Urinary bladder (tissue), 4 donors: Measurements from ENCODE around the gene SLC66A3. TPM values are rescaled to one million over a fixed set of nuclear protein-coding genes. Genes with fewer than 3 reads are reported as not detected.

Experiments used
- DNase-seq: peaks from one replicate; pipeline ENCODE4 v3.0.0-alpha.2; 2015; ENCODE audit errors: extremely low spot score
- H3K27ac ChIP-seq: one replicate; pipeline ENCODE4 v1.5.1; 2013; ENCODE audit warnings: low read depth, mild to moderate bottlenecking, moderate library complexity
- H3K36me3 ChIP-seq: one replicate; pipeline ENCODE4 v1.6.1; 2013; ENCODE audit warnings: mild to moderate bottlenecking, moderate library complexity; ENCODE audit not compliant: insufficient read depth
- H3K4me1 ChIP-seq: one replicate; pipeline ENCODE4 v1.6.1; 2013; ENCODE audit warnings: mild to moderate bottlenecking, moderate library complexity; ENCODE audit not compliant: insufficient read depth
- H3K4me3 ChIP-seq: one replicate; pipeline ENCODE4 v1.5.1; 2013; ENCODE audit warnings: low read depth, low read length
- WGBS: extraction: QIAGEN DNeasy Blood & Tissue Kit; methylation state at CpG from one replicate; pipeline ENCODE4 v1.1.7; 2013; 5-methylcytosine and 5-hydroxymethylcytosine counted together
- polyA plus RNA-seq: library from polyadenylated mRNA; stranded (reverse); fragments of 200-250 nt; gene quantifications from one replicate; pipeline ENCODE4 v1.2.3, GENCODE V29; 2013
- total RNA-seq: library from RNA; depleted of rRNA; stranded (reverse); fragments of >200 nt; gene quantifications from one replicate; pipeline ENCODE4 v1.2.3, GENCODE V29; 2014
- donor health status: healthy with polysubstance abuse.
- donor health status: healthy.

SLC66A3 gene
- total and polyA plus RNA-seq, 2 donors = 39.4 to 44.1 TPM

DNA sequence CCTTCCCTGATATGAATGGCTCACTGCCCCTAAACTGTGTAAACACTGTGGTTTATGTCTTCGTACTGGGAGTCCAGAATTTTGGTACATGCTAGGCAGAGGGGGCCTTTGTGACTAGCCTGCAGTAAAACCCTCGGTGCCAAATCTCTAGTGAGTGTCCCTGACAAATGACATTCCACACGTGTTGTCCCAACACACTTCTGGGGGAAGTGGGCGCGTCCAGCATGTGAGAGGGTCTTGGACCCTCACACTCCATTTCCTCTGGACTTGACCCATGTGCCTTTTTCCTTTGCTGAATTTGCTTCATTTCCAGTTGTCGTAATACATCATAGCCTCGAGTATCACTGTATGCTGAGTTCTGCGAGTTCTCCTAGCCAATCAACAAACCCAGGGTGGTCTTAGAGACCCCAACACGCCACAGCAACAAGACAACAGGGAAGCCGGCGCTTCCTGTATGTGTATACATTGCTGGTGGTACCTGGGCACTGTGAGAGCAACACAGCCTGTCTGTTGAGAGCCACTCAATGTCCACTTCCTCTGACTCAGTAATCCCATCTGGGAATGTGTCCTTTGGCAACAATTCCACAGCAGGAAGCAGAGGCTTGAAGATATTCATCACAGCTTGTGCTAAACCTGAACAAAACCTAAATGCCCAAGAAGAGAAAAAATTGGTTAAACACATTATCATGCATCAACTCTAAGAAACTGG, 26.9 kb upstream of the SLC66A3 start:
- Histone ChIP-seq H3K4me3 (no peak overlapping the region), H3K36me3 (no peaks in the 10 kb centered on the region), H3K27ac (no peak overlapping the region), H3K4me1 (no peaks in the 10 kb centered on the region)
- WGBS = 59% methylated on average over 11 of the region's 11 CpGs
- DNase-seq = no peak

DNA sequence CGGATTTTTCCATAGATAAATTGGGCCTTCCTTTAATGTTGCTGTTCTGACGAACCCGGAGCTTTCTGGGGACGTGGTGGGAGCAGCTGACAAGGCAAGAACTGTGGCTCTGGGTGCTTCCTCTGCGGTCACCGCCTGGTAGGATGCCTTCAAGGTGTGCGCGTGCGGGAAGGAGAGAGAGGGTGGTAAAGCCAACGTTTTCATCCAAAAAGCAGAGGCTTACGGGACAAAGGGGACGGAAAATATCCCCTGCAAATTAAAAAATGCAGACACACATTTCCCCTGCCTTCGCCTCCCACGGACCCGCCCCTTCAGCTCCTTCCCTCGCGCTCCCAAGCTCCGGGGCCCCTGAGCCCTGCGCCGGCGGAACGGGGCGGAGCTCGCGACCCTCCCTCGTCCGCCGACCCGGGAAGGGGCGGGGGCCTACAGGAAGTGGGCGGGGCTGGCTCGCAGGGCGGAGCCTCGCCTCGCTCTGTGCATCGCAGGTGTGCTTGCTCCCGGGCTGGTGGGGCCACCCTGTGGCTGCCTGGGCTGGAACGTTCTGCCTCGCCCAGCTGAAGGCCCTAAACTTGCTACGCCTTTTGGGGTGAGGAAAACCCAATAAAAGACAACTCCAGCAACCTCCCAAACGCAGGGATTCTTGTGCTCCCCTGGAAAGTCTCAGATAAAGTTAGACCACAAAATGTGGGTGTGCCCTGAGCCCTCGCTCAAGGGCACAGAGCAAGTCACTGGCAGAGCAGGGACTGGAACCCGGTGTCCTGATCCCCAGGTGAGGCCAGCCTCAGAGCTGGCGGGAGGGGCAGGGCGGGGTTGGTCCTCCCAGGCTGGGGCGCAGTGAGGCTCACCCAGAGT, 25.4 kb upstream of the SLC66A3 start:
- Histone ChIP-seq H3K36me3 (no peaks in the 10 kb centered on the region), H3K27ac (no peak overlapping the region), H3K4me1 (no peaks in the 10 kb centered on the region), H3K4me3 (peak overlapping the region; percentile 38)
- 12% methylated on average over 46 of the region's 46 CpGs for WGBS
- no peak for DNase-seq

GRCh38 chr2:11131166-11131920, 23.9 kb upstream of the SLC66A3 start:
- WGBS = 88% methylated on average over 20 of the region's 20 CpGs
- no peaks in the 10 kb centered on the region for H3K36me3 ChIP-seq
- no peaks in the 10 kb centered on the region for H3K4me1 ChIP-seq
- no peak overlapping the region for H3K27ac ChIP-seq
- DNase-seq = no peak
- H3K4me3 ChIP-seq = no peak overlapping the region

DNA sequence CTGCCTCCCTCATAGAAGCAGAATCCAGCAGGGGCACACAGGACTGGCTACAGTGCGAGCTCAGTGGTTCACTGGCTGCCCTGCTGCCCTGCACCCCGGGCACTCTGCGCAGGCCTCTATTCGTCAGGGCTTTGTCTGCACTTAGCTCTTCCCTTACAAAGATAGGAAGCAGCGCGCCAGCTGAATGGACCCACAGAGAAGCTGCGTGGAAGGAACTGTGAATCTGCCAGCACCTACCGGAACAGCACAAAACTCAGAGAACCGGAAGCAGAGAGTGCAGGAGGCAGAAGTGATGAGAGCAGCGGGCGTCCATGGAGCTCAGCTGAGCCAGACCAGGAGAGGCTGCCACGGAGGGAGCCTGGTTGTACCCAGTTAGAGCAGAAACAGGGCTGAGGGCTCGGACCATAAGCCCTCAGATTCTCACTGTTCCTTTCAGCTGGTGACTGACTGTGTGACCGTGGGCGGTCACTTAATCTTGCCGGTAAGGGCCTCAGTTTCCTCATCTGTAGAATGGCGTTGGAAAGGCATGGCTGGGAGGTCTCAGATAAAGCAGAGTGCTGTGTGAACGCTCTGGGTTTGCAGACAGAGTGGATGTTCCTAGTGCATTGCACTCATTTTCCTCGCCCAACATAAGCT, 23.1 kb upstream of the SLC66A3 start:
- H3K27ac ChIP-seq = no peak overlapping the region
- H3K4me1 ChIP-seq = no peaks in the 10 kb centered on the region
- 73% methylated on average over 19 of the region's 19 CpGs for WGBS
- DNase-seq = no peak
- no peak overlapping the region for H3K4me3 ChIP-seq
- no peaks in the 10 kb centered on the region for H3K36me3 ChIP-seq

DNA sequence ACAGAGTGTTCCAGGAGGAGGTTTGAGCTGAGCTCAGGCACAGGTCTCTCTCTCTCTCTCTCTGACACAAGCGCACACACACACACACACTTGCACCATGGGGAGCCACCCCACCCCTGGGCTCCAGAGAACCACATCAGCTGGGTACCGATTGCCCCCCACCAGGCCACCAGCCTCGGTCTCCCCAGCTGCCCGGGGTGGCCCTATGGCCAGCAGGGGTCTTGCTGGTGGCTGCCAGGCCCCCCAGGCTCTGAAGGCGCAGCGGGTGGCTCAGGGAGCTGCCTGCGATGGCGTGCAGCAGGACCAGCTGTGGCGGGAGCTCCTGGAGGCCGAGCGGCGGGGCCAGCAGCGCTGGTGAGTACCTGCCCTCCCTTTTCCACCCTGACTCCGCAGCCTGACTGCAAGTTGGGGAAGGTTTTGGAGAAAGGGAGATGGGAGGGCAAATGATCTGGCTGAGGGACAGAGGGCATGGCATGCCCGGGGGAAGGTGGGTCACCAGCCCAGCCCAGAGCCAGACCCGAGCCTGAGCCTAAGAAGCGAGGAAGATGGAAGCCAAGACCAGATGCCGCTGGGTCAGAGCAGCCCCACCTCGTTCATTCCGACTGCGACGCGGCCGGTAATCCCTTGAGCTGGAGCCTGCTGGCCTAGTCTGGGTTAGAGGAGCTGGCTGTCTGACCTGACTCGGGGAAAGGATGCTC, 21.9 kb upstream of the SLC66A3 start:
- WGBS = 14% methylated on average over 25 of the region's 25 CpGs
- Histone ChIP-seq H3K4me1 (no peaks in the 10 kb centered on the region), H3K4me3 (peak overlapping the region; percentile 37), H3K27ac (no peak overlapping the region), H3K36me3 (no peaks in the 10 kb centered on the region)
- no peak for DNase-seq

GRCh38 chr2:11133936-11134320, 21.3 kb upstream of the SLC66A3 start:
- Histone ChIP-seq H3K4me1 (no peaks in the 10 kb centered on the region), H3K27ac (no peak overlapping the region), H3K36me3 (no peaks in the 10 kb centered on the region), H3K4me3 (no peak overlapping the region)
- no peak for DNase-seq
- 55% methylated on average over 8 of the region's 8 CpGs for WGBS

DNA sequence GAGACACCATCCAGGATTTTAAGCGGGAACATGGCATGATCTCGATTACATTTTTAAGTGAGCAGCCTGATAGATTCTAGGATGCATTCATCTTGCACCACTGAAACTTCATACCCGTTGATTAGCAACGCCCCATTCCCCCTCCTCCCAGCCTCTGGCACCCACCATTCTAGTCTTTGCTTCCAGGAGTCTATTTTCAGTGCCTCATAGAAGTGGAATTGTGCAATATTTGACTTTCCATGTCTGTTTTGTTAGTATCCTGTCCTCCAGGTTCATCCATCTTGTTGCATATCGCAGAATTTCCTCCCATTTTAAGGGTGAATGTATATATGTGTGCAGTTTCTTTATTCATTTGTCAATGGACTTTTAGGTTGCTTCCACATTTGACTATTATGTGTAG, 20.9 kb upstream of the SLC66A3 start:
- no peak overlapping the region for H3K27ac ChIP-seq
- no peaks in the 10 kb centered on the region for H3K36me3 ChIP-seq
- H3K4me3 ChIP-seq = no peak overlapping the region
- WGBS = 85% methylated on average over 5 of the region's 5 CpGs
- H3K4me1 ChIP-seq = no peaks in the 10 kb centered on the region
- DNase-seq = no peak

DNA sequence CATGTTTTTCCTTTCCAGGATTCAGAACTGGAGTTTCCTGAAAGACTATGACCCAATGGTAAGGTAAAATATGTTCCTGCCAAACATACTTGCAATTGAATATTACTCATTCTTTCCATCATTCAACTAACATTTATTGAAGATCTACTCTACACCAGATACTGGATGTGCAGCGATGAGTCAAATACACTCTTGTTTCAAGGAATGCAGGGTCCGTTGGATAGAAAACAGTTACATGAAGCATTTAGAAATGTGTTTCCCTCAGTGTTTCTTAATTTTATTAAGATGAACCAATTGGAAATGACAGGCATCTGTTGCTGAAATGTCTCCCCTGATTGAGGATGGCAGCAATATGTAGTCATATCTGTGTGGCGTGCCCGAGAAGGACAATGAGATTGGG, 14.8 kb upstream of the SLC66A3 start:
- WGBS = 80% methylated on average over 4 of the region's 4 CpGs
- DNase-seq = no peak
- H3K4me3 ChIP-seq = no peak overlapping the region
- H3K36me3 ChIP-seq = no peaks in the 10 kb centered on the region
- H3K27ac ChIP-seq = no peak overlapping the region
- H3K4me1 ChIP-seq = no peaks in the 10 kb centered on the region

- DNase-seq = no peak
- H3K36me3 ChIP-seq = no peaks in the 10 kb centered on the region
- H3K27ac ChIP-seq = no peak overlapping the region
- no peak overlapping the region for H3K4me3 ChIP-seq
- no peaks in the 10 kb centered on the region for H3K4me1 ChIP-seq
- 75% methylated on average over 4 of the region's 4 CpGs for WGBS
Measured at GRCh38 chr2:11141319-11141718, 13.9 kb upstream of the SLC66A3 start.

- Histone ChIP-seq H3K4me3 (no peak overlapping the region), H3K27ac (no peak overlapping the region), H3K36me3 (no peaks in the 10 kb centered on the region), H3K4me1 (no peaks in the 10 kb centered on the region)
- DNase-seq = no peak
- WGBS = 78% methylated on average over 3 of the region's 3 CpGs
Measured at GRCh38 chr2:11142330-11142729, 12.9 kb upstream of the SLC66A3 start.

DNA sequence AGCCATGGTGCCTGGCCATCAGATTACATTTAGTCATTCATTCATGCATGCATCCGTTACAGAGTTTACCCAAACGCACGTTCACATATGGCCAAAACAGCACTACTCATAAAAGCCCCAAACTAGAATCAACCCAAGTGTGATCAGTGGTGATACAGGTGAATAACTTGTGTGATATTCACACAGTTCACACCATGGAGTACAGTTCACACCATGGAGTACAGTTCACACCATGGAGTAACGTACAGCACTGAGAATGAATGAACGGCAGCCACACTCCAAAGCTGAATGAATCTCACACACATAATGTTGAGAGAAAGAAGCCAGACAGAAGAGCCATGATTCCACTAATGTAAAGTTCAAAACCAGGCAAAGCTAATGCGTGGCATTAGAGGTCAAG, 12.3 kb upstream of the SLC66A3 start:
- no peaks in the 10 kb centered on the region for H3K4me1 ChIP-seq
- DNase-seq = no peak
- H3K27ac ChIP-seq = no peak overlapping the region
- 82% methylated on average over 6 of the region's 6 CpGs for WGBS
- H3K36me3 ChIP-seq = no peaks in the 10 kb centered on the region
- no peak overlapping the region for H3K4me3 ChIP-seq

DNA sequence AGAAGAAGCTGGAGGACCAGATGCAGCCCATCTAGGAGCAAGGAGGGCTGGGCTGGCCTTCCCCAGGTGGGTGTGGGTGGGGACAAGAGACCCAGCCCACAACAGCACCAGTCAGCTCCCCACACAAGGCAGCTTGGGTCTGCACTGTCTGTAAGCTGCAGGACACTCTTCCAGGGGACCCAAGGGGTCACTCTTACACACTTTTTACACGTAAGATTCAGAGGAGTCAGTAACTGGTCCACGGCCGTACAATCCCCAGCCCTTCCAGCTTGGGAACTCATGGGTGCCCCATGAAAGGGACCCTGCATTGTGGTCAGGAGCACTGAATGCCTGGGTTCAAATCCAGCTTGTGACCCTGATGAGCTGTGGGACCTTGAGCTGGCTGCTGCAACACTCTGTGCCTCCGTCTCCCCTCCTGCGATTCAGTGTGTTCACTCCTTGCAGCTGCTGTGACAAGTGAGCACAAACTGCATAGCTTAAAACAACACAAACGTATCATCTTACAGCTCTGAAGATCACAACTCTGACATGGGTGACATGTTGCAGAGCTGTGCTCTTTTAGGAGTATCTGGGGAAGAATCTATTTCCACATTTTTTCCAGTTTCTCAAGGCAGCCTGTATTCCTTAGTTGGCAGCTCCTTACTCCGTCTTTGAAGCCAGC, 11.1 kb upstream of the SLC66A3 start:
- H3K27ac ChIP-seq = no peak overlapping the region
- 71% methylated on average over 7 of the region's 7 CpGs for WGBS
- H3K36me3 ChIP-seq = no peaks in the 10 kb centered on the region
- DNase-seq = no peak
- no peak overlapping the region for H3K4me3 ChIP-seq
- H3K4me1 ChIP-seq = no peaks in the 10 kb centered on the region

- 87% methylated on average over 6 of the region's 6 CpGs for WGBS
- Histone ChIP-seq H3K27ac (no peak overlapping the region), H3K36me3 (no peaks in the 10 kb centered on the region), H3K4me3 (no peak overlapping the region), H3K4me1 (no peaks in the 10 kb centered on the region)
- no peak for DNase-seq
Measured at GRCh38 chr2:11144738-11145079, 10.6 kb upstream of the SLC66A3 start.
